Keratinocyte (primary cell): ENCODE data around the gene HOOK2. TPM values are rescaled to one million over a fixed set of nuclear protein-coding genes. Genes with fewer than 3 reads are reported as not detected.
A peak's percentile ranks its signal among the peaks of the same experiment; 100 is the strongest.

Experiments
- DNase-seq: peaks from one replicate; pipeline ENCODE4 v3.0.0-alpha.2; 2011; ENCODE audit warnings: low read depth, missing footprints, low spot score
- FAIRE-seq: peaks from 2 replicates; lab custom pipeline; 2011; peaks lifted over from hg19 to GRCh38; lab: Jason Lieb, UNC
- H2AFZ ChIP-seq: 2 replicates; pipeline ENCODE4 v1.6.0; 2012; ENCODE audit warnings: low read length, control low read depth, inconsistent platforms; ENCODE audit not compliant: control insufficient read depth
- H3K27ac ChIP-seq: 2 replicates; pipeline ENCODE4 v1.5.1; 2011; ENCODE audit warnings: low read length; ENCODE audit not compliant: control insufficient read depth, insufficient read depth
- H3K27me3 ChIP-seq: 3 replicates; pipeline ENCODE4 v1.6.0; 2011; ENCODE audit warnings: low read length; ENCODE audit not compliant: control insufficient read depth, insufficient read depth; ENCODE audit errors: extremely low read depth
- H3K36me3 ChIP-seq, 2 experiments: 2 replicates in 1 of 2; 3 replicates in 1 of 2; pipeline ENCODE4 v1.5.1; 2011; ENCODE audit warnings: low read length in 2 of 2, mild to moderate bottlenecking in 1 of 2; ENCODE audit not compliant: control insufficient read depth in 2 of 2, insufficient read depth in 2 of 2; ENCODE audit errors: extremely low read depth in 1 of 2
- H3K4me1 ChIP-seq: 3 replicates; pipeline ENCODE4 v1.5.1; 2011; ENCODE audit warnings: low read length; ENCODE audit not compliant: control insufficient read depth, insufficient read depth; ENCODE audit errors: extremely low read depth
- H3K4me2 ChIP-seq: 3 replicates; pipeline ENCODE4 v1.6.0; 2011; ENCODE audit warnings: low read depth, low read length; ENCODE audit not compliant: control insufficient read depth, insufficient read depth; ENCODE audit errors: extremely low read depth
- H3K4me3 ChIP-seq, 3 experiments: fragments of 200-600 bp in 1 of 3; sonication (generic) in 1 of 3; 2 replicates in 2 of 3; 3 replicates in 1 of 3; pipeline ENCODE4 v1.5.1; 2011 to 2016; ENCODE audit warnings: low read length in 3 of 3, mild to moderate bottlenecking in 3 of 3, control low read depth in 2 of 3, inconsistent platforms in 1 of 3, low read depth in 1 of 3, mixed read lengths in 1 of 3, mixed run types in 1 of 3, moderate library complexity in 1 of 3; ENCODE audit not compliant: control insufficient read depth in 2 of 3, insufficient read depth in 2 of 3; ENCODE audit errors: extremely low read depth in 1 of 3
- H3K79me2 ChIP-seq: 2 replicates; pipeline ENCODE4 v1.6.0; 2012; ENCODE audit warnings: low read length; ENCODE audit not compliant: control insufficient read depth, insufficient read depth
- H3K9ac ChIP-seq: 3 replicates; pipeline ENCODE4 v1.6.0; 2011; ENCODE audit warnings: low read length; ENCODE audit not compliant: control insufficient read depth, insufficient read depth; ENCODE audit errors: extremely low read depth
- H3K9me1 ChIP-seq: 3 replicates; pipeline ENCODE4 v1.6.0; 2011; ENCODE audit warnings: low read length; ENCODE audit not compliant: control insufficient read depth, insufficient read depth; ENCODE audit errors: extremely low read depth
- H3K9me3 ChIP-seq: 2 replicates; pipeline ENCODE4 v1.5.1; 2012; ENCODE audit warnings: low read depth, low read length; ENCODE audit not compliant: control insufficient read depth
- H4K20me1 ChIP-seq: 3 replicates; pipeline ENCODE4 v1.6.0; 2011; ENCODE audit warnings: low read length; ENCODE audit not compliant: control insufficient read depth, insufficient read depth; ENCODE audit errors: extremely low read depth
- CTCF ChIP-seq, 3 experiments: IDR thresholded peaks in 1 of 3; conservative IDR thresholded peaks in 1 of 3; optimal IDR thresholded peaks in 1 of 3; 2 replicates in 2 of 3; 3 replicates in 1 of 3; pipeline versions ENCODE3 to v1.5.1; 2011; ENCODE audit warnings: low read length in 3 of 3, mild to moderate bottlenecking in 3 of 3, moderate library complexity in 2 of 3, control low read depth in 1 of 3, inconsistent platforms in 1 of 3; ENCODE audit not compliant: insufficient read depth in 2 of 3; ENCODE audit errors: extremely low read depth in 1 of 3
- EZH2 ChIP-seq: IDR thresholded peaks from one replicate; pipeline ENCODE4 v1.6.1; 2012; ENCODE audit warnings: inconsistent platforms, mild to moderate bottlenecking, low read length, moderate library complexity
- dilution Hi-C: fragments of 300-500 bp; cut with MboI; formaldehyde crosslinking; loops from one replicate; pipeline ENCODE4 v1.7.0; 2020; ENCODE audit warnings: low sequenced_read_pairs; ENCODE audit not compliant: extremely low pct_ligation_motif_present
- polyA plus RNA-seq, 5 experiments: library from polyadenylated mRNA; depleted of rRNA in 3 of 5; stranded (reverse) in 3 of 5; stranded (forward) in 1 of 5; unstranded in 1 of 5; fragments of >200 nt; gene quantifications; 1 replicate in 1 of 5; 2 replicates in 3 of 5; 3 replicates in 1 of 5; pipeline versions ENCODE4 v1.2.1 to v1.2.3, GENCODE V29; 2011 to 2012; ENCODE audit warnings: missing spikeins in 2 of 5, low read depth in 1 of 5, low replicate concordance in 1 of 5

Gene HOOK2
- polyA plus RNA-seq, 1 donor (not counting 4 experiments of a cell fraction or from before 2014, with no cell fraction given) = 21.9 TPM

- H3K9me1 ChIP-seq = no peaks in the 10 kb centered on the region
- TF ChIP-seq CTCF (optimal IDR thresholded peaks at IDR 0.05 in 1 of 3, IDR thresholded peaks at IDR 0.05 in 1 of 3, conservative IDR thresholded peaks at IDR 0.05 in 1 of 3; ENCODE audit: extremely low read depth in 1 of 3, insufficient read depth in 2 of 3, low read length in 3 of 3) (no peak), EZH2 (no peak)
- dilution Hi-C loops = no loop called here
- no peaks in the 10 kb centered on the region for H3K36me3 ChIP-seq
- H4K20me1 ChIP-seq = peaks cover 11% of the 10 kb centered on the region
- H3K4me3 ChIP-seq = peak overlapping the region; percentile 73 to 95 (median 94)
- H2AFZ ChIP-seq = no peak overlapping the region
- FAIRE-seq (no peak), DNase-seq (no peak)
- no peaks in the 10 kb centered on the region for H3K27me3 ChIP-seq
- H3K79me2 ChIP-seq = peaks cover 19% of the 10 kb centered on the region
- no peaks in the 10 kb centered on the region for H3K9me3 ChIP-seq
- peak overlapping the region; percentile 97 for H3K9ac ChIP-seq
- H3K27ac ChIP-seq = peak overlapping the region; percentile 98
- H3K4me1 ChIP-seq = peaks cover 35% of the 10 kb centered on the region
- H3K4me2 ChIP-seq = peak overlapping the region; percentile 99
Observed at GRCh38 chr19:12792051-12792852, 16.9 kb upstream of the HOOK2 start.

GRCh38 chr19:12791345-12792050, 16.1 kb upstream of the HOOK2 start, which contains the start of gene JUNB:
TSS of gene JUNB (plus strand) at chr19:12791486. CDS start at chr19:12791772, 286 bp downstream.
- H3K27ac ChIP-seq = peak within 1 kb of the TSS; percentile 98
- H3K4me3 ChIP-seq = peak within 1 kb of the TSS; percentile 73 to 95 (median 94)
- DNase-seq (no peak), FAIRE-seq (no peak)
- TF ChIP-seq CTCF (optimal IDR thresholded peaks at IDR 0.05 in 1 of 3, IDR thresholded peaks at IDR 0.05 in 1 of 3, conservative IDR thresholded peaks at IDR 0.05 in 1 of 3; ENCODE audit: extremely low read depth in 1 of 3, insufficient read depth in 2 of 3, low read length in 3 of 3) = no peak
- H3K36me3 ChIP-seq = no peaks in the 10 kb centered on the region
- peaks cover 11% of the 10 kb centered on the region for H4K20me1 ChIP-seq
- H3K4me2 ChIP-seq = peak within 1 kb of the TSS; percentile 99
- peak within 1 kb of the TSS; percentile 97 for H3K9ac ChIP-seq
- no peaks in the 10 kb centered on the region for H3K9me1 ChIP-seq
- no peaks in the 10 kb centered on the region for H3K27me3 ChIP-seq
- no peaks in the 10 kb centered on the region for H3K9me3 ChIP-seq
- peaks cover 42% of the 10 kb centered on the region for H3K4me1 ChIP-seq
- dilution Hi-C loops = no loop called here
- peaks cover 19% of the 10 kb centered on the region for H3K79me2 ChIP-seq
- no peak within 1 kb of the TSS for H2AFZ ChIP-seq
